Heart right ventricle (tissue), 16 donors: ENCODE measurements around the gene CPSF2. TPM values are rescaled to one million over a fixed set of nuclear protein-coding genes. Genes with fewer than 3 reads are reported as not detected.

Experiments
- ATAC-seq, 8 donors: fragments of 200-7000 bp; cut with Tn5 transposase; one replicate each; pipeline ENCODE4 v1.9.1; 2020; ENCODE audit warnings: mild to moderate bottlenecking in 8 of 8, moderate library complexity in 8 of 8, moderate number of reproducible peaks in 1 of 8
- DNase-seq, 2 donors: peaks; one replicate each; pipeline ENCODE4 v3.0.0-alpha.2; 2020
- H3K27ac ChIP-seq, 10 donors: fragments of 200-600 bp; sonication (generic) in 2 of 10; one replicate each; pipeline versions ENCODE4 v1.5.0 to v1.8.0; 2020 to 2022; ENCODE audit warnings: mild to moderate bottlenecking in 3 of 10
- H3K27me3 ChIP-seq, 7 donors: fragments of 200-600 bp; one replicate each; pipeline ENCODE4 v1.8.0; 2021 to 2022; ENCODE audit warnings: mild to moderate bottlenecking in 2 of 7
- H3K36me3 ChIP-seq, 9 donors: fragments of 200-600 bp; sonication (generic) in 1 of 9; one replicate each; pipeline versions ENCODE4 v1.5.0 to v1.8.0; 2020 to 2022; ENCODE audit warnings: mild to moderate bottlenecking in 2 of 9
- H3K4me1 ChIP-seq, 9 donors: fragments of 200-600 bp; sonication (generic) in 1 of 9; one replicate each; pipeline versions ENCODE4 v1.5.0 to v1.8.0; 2020 to 2022; ENCODE audit warnings: mild to moderate bottlenecking in 4 of 9
- H3K4me3 ChIP-seq, 10 donors: fragments of 200-600 bp; sonication (generic) in 2 of 10; one replicate each; pipeline versions ENCODE4 v1.5.0 to v1.8.0; 2020 to 2022; ENCODE audit warnings: mild to moderate bottlenecking in 7 of 10, moderate library complexity in 2 of 10
- H3K9me3 ChIP-seq, 11 donors: fragments of 200-600 bp in 10 of 11; sonication (generic) in 2 of 11; one replicate each; pipeline versions ENCODE4 v1.5.0 to v1.8.0; 2013 to 2022; ENCODE audit warnings: mild to moderate bottlenecking in 2 of 11, control low read depth in 1 of 11, moderate library complexity in 1 of 11
- CTCF ChIP-seq, 9 donors: fragments of 200-600 bp; sonication (generic) in 2 of 9; IDR thresholded peaks; one replicate each; pipeline versions ENCODE4 v1.5.0 to v1.8.0; 2021 to 2022; ENCODE audit warnings: antibody characterized with exemption in 9 of 9, mild to moderate bottlenecking in 5 of 9, moderate library complexity in 1 of 9
- WGBS, 2 donors: extraction: QIAGEN DNeasy Blood & Tissue Kit; methylation state at CpG; one replicate each; pipeline ENCODE4 v1.1.7; 2013; ENCODE audit warnings: inconsistent platforms in 1 of 2; 5-methylcytosine and 5-hydroxymethylcytosine counted together
- intact Hi-C, 10 donors: fragments of 100-400 bp; cut with DNase I; formaldehyde crosslinking; loops; one replicate each; pipeline versions ENCODE4 v1.11.1 to v1.14.2; 2022
- polyA plus RNA-seq, 2 donors: library from polyadenylated mRNA; stranded (reverse); fragments of 200-250 nt; gene quantifications; one replicate each; pipeline ENCODE4 v1.2.3, GENCODE V29; 2013
- total RNA-seq, 10 donors: library from RNA; stranded (reverse); fragmentation: NEBNext Ultra II Directional in 3 of 10; extraction: Animal tissue kit (Norgen Biotek cat#: 25700) in 3 of 10; gene quantifications; one replicate each; pipeline versions ENCODE4 v1.2.1 to v1.2.4, GENCODE V29; 2021 to 2023
- donor health status: Arrhythmogenic right ventricular cardiomyopathy.
- donor health status: ischemic (EF 13 %, LVEDD 7.1; RV severe dilation, severe dysfunction).
- donor health status: healthy with polysubstance abuse.
- donor health status: DM: no; HTN: yes; CAD: no.
- donor health status: DM: no; HTN: no; CAD: no.
- donor health status: ischemic (EF 25% LVEDD 6.9; RV normal size, moderate dysfunction).
- donor health status: ischemic (EF 25% LVEDD 5.7; RV mildly dilated, moderate dysfunction).
- donor health status: healthy.
- donor health status: DM: yes; HTN: yes; CAD: no.
- donor health status: Ischemic cardiomyopathy.
- donor health status: ischemic (EF 35%, LVEDD 5.7; RV mildly dilated, moderate dysfunction).
- donor health status: nonischemic (EF 11% LVEDD 7.7; RV severe dilation, severe dysfunction).
- donor health status: DM: yes; HTN: yes; CAD: no.
- donor health status: PGD.
- donor health status: ischemic (EF 29% LVEDD 5.4; RV normal size, mild dysfunction).
- donor health status: nonischemic (EF 23%, LVEDD 6.1; RV moderate dilation, normal function).

CPSF2 gene
- total and polyA plus RNA-seq, 12 donors = 4.8 to 50.3 (median 42.0) TPM

- no peak for ATAC-seq
- H3K27me3 ChIP-seq = no peaks in the 10 kb centered on the region
- H3K9me3 ChIP-seq = no peaks in the 10 kb centered on the region
- TF ChIP-seq CTCF (IDR thresholded peaks at IDR 0.05) = no peak
- H3K4me1 ChIP-seq = peaks cover 0 to 51% (median 26%) of the 10 kb centered on the region in 9 donors
- intact Hi-C loops = loop anchor here in 2 of 10 donors (10.0 kb wide), 1 partner anchor 55 kb away; the partner anchor contains the start of gene TRIP11 (in 2 of the 2)
- no peak overlapping the region for H3K27ac ChIP-seq
- no peak overlapping the region for H3K4me3 ChIP-seq
- no peak for DNase-seq
- H3K36me3 ChIP-seq = peaks cover 0 to 18% (median 14%) of the 10 kb centered on the region in 9 donors
Observed at GRCh38 chr14:92099802-92100201, 22.0 kb upstream of the CPSF2 start.

- 85 to 90% methylated on average over 7 of the region's 7 CpGs for WGBS, 2 donors
- TF ChIP-seq CTCF (IDR thresholded peaks at IDR 0.05) = no peak
- H3K4me3 ChIP-seq = no peak overlapping the region
- intact Hi-C loops = loop anchor here in 1 of 10 donors (10.0 kb wide), 1 partner anchor 59 kb away; the partner anchor contains the start of gene TRIP11
- H3K4me1 ChIP-seq = peaks cover 3 to 62% (median 39%) of the 10 kb centered on the region in 9 donors
- H3K27me3 ChIP-seq = no peaks in the 10 kb centered on the region
- no peaks in the 10 kb centered on the region for H3K36me3 ChIP-seq
- DNase-seq (no peak), ATAC-seq (no peak)
- no peaks in the 10 kb centered on the region for H3K9me3 ChIP-seq
- H3K27ac ChIP-seq = no peak overlapping the region
Observed at GRCh38 chr14:92103363-92103989, 18.3 kb upstream of the CPSF2 start.

GRCh38 chr14:92105073-92105892, 16.5 kb upstream of the CPSF2 start:
- Histone ChIP-seq H3K9me3 (no peaks in the 10 kb centered on the region), H3K4me3 (peak overlapping the region; percentile 69 to 98 (median 92)), H3K27me3 (no peaks in the 10 kb centered on the region), H3K27ac (peak overlapping the region; percentile 93 to 99 (median 96)), H3K4me1 (peaks cover 3 to 54% (median 36%) of the 10 kb centered on the region in 9 donors), H3K36me3 (no peaks in the 10 kb centered on the region)
- intact Hi-C loops = loop anchor here in 2 of 10 donors (5.0 to 10.0 kb wide), 2 partner anchors 60 to 63 kb away; partner anchors contain the start of gene TRIP11 (in 2 of the 2)
- DNase-seq (no peak), ATAC-seq (peak in 3 of 8 donors; percentile 0 to 12 (median 1))
- TF ChIP-seq CTCF (IDR thresholded peaks at IDR 0.05) = no peak
- WGBS, 2 donors = 51 to 52% methylated on average over 16 of the region's 16 CpGs

GRCh38 chr14:92105893-92106142, 16.0 kb upstream of the CPSF2 start:
- Histone ChIP-seq H3K4me1 (peaks cover 3 to 49% (median 34%) of the 10 kb centered on the region in 9 donors), H3K4me3 (peak overlapping the region; percentile 69 to 98 (median 92)), H3K27me3 (no peaks in the 10 kb centered on the region), H3K36me3 (no peaks in the 10 kb centered on the region), H3K9me3 (no peaks in the 10 kb centered on the region), H3K27ac (peak overlapping the region; percentile 93 to 99 (median 96))
- no peak for TF ChIP-seq CTCF (IDR thresholded peaks at IDR 0.05)
- WGBS, 2 donors = 0 to 1% methylated on average over 10 of the region's 10 CpGs
- ATAC-seq (peak; percentile 29 to 75 (median 58)), DNase-seq (peak; percentile 59 to 72)
- intact Hi-C loops = loop anchor here in 3 of 10 donors (1.0 to 10.0 kb wide), 4 partner anchors 15 to 64 kb away; partner anchors contain the start of genes CPSF2 (in 2 of the 3), NDUFB1 (in 2 of the 3) and TRIP11 (in 2 of the 3)
